Testis (tissue), 2 donors: Measurements from ENCODE around the gene CASP7.

Experiments
- POLR2A ChIP-seq: fragments of 450-650 bp; IDR thresholded peaks from one replicate; pipeline ENCODE4 v1.6.1; 2017; ENCODE audit warnings: antibody characterized with exemption, mild to moderate bottlenecking, moderate library complexity
- TF ChIP-seq, protein P1 (sequence below), 3 experiments: fragments of 450-650 bp in 2 of 3; fragments of 200-600 bp in 1 of 3; sonication (generic) in 1 of 3; IDR thresholded peaks; one replicate each; pipeline ENCODE4 v1.5.1; 2016 to 2019; ENCODE audit warnings: antibody characterized with exemption in 3 of 3, mild to moderate bottlenecking in 2 of 3, moderate library complexity in 1 of 3

DNA sequence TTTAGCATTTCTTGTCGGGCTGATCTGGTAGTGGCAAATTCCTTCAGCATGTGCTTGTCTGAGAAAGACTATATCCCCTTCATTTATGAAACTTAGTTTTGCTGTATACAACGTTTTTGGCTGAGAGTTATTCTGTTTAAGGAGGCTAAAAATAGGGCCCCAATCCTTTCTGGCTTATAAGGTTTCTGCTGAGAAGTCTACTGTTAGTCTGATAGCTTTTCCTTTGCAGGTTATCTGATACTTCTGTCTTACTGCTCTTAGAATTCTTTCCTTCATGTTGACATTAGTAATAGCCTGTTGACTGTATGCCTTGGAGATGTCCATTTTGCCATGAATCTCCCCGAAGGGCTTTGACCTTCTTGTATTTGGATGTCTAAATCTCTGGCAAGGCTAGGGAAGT is 9.9 kb downstream of the CASP7 start:
- TF ChIP-seq, protein P1, sequence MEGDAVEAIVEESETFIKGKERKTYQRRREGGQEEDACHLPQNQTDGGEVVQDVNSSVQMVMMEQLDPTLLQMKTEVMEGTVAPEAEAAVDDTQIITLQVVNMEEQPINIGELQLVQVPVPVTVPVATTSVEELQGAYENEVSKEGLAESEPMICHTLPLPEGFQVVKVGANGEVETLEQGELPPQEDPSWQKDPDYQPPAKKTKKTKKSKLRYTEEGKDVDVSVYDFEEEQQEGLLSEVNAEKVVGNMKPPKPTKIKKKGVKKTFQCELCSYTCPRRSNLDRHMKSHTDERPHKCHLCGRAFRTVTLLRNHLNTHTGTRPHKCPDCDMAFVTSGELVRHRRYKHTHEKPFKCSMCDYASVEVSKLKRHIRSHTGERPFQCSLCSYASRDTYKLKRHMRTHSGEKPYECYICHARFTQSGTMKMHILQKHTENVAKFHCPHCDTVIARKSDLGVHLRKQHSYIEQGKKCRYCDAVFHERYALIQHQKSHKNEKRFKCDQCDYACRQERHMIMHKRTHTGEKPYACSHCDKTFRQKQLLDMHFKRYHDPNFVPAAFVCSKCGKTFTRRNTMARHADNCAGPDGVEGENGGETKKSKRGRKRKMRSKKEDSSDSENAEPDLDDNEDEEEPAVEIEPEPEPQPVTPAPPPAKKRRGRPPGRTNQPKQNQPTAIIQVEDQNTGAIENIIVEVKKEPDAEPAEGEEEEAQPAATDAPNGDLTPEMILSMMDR (IDR thresholded peaks at IDR 0.05), result no peak
- no peak for TF ChIP-seq POLR2A
